ENCODE measurements around the gene RANGRF.

- no peak for TF ChIP-seq EZH2 (IDR thresholded peaks at IDR 0.05)
- no peak for TF ChIP-seq POLR2AphosphoS5 (IDR thresholded peaks at IDR 0.05; ENCODE audit: borderline replicate concordance, low read depth, low read length)
- TF ChIP-seq FOXP2 (optimal IDR thresholded peaks at IDR 0.05; ENCODE audit: control extremely low read depth, extremely low read length, insufficient read depth) = no peak
These were observed 11.8 kb downstream of the RANGRF start for GRCh38 chr17:8300226-8300625.

Data from SK-N-MC (cell line).